ENCODE results near the gene DCDC1.

DNA sequence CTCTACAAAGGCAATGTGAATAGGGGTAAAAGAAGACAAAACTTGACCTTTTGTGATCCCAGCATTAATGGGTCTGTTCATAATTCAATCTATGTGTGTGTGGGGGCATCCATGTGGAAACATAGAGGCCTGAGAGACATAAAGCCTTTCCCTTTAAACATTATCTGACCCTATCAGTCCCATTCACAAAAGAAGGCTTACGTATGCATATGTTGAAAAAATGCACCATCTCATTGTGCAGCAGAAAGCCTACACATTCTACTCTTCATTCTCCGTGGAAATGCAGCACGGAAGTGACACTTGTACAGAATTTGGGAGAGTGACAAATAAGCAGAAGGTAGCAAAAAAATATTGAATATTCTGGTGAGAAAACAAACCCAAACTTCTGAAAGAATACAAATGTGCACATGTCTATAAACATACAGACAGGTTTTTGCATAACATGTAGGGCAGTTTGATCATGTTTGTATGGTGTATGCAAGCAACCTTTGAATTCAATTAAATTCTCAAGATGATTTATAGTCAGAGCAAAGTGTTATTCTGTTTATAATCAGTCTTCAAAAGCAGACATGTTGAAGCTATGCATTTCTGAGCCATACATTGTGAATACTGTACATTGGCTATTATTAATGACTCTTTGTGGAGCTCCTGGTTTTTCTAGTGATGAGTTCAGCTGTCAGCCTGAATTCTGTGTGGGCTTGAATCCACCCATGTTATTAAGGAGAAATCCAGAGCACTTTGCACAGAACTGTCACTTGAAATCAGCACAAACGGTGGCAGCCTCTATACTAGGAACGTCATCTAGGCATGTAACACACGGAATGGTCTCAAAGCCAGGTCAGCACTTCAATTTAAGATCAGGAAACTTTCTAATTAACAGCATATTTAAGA lies 236.8 kb downstream of the DCDC1 start:
- TF ChIP-seq, protein P1, sequence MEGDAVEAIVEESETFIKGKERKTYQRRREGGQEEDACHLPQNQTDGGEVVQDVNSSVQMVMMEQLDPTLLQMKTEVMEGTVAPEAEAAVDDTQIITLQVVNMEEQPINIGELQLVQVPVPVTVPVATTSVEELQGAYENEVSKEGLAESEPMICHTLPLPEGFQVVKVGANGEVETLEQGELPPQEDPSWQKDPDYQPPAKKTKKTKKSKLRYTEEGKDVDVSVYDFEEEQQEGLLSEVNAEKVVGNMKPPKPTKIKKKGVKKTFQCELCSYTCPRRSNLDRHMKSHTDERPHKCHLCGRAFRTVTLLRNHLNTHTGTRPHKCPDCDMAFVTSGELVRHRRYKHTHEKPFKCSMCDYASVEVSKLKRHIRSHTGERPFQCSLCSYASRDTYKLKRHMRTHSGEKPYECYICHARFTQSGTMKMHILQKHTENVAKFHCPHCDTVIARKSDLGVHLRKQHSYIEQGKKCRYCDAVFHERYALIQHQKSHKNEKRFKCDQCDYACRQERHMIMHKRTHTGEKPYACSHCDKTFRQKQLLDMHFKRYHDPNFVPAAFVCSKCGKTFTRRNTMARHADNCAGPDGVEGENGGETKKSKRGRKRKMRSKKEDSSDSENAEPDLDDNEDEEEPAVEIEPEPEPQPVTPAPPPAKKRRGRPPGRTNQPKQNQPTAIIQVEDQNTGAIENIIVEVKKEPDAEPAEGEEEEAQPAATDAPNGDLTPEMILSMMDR (conservative IDR thresholded peaks at IDR 0.05; ENCODE audit: low read length) = no peak
- no peak for TF ChIP-seq EZH2phosphoT487 (IDR thresholded peaks at IDR 0.05; ENCODE audit: borderline replicate concordance, low read depth, low read length)
